HG03565 (cell line): ENCODE data around the gene LHFPL6.

Experiments
- ATAC-seq: cut with Tn5 transposase; IDR thresholded peaks from one replicate; pipeline ENCODE4 v1.9.1; 2021; ENCODE audit warnings: mild to moderate bottlenecking, moderate library complexity; ENCODE audit not compliant: unreplicated experiment

Gene LHFPL6

GRCh38 chr13:39596176-39596575 is 6.8 kb downstream of the LHFPL6 start:
- ATAC-seq, result no peak

GRCh38 chr13:39590466-39591036 is 12.4 kb downstream of the LHFPL6 start:
- no peak for ATAC-seq

GRCh38 chr13:39588384-39588783 is 14.6 kb downstream of the LHFPL6 start:
- no peak for ATAC-seq

- no peak for ATAC-seq
Measured at GRCh38 chr13:39587939-39588338, 15.1 kb downstream of the LHFPL6 start.

- no peak for ATAC-seq
Measured at GRCh38 chr13:39586958-39587605, 15.9 kb downstream of the LHFPL6 start.

- ATAC-seq, result no peak
Measured at GRCh38 chr13:39586151-39586550, 16.8 kb downstream of the LHFPL6 start.

- ATAC-seq, result no peak
Measured at GRCh38 chr13:39585219-39585618, 17.8 kb downstream of the LHFPL6 start.

- no peak for ATAC-seq
Measured at GRCh38 chr13:39580881-39581575, 22.0 kb downstream of the LHFPL6 start.

- ATAC-seq, result no peak
Measured at GRCh38 chr13:39578821-39579291, 24.1 kb downstream of the LHFPL6 start.

GRCh38 chr13:39577838-39578491 is 25.0 kb downstream of the LHFPL6 start:
- no peak for ATAC-seq

- ATAC-seq, result no peak
Measured at GRCh38 chr13:39577203-39577602, 25.8 kb downstream of the LHFPL6 start.

GRCh38 chr13:39575641-39576238 is 27.3 kb downstream of the LHFPL6 start:
- no peak for ATAC-seq

- ATAC-seq, result no peak
Measured at GRCh38 chr13:39571502-39572092, 31.4 kb downstream of the LHFPL6 start.

GRCh38 chr13:39567569-39567968 is 35.4 kb downstream of the LHFPL6 start:
- ATAC-seq, result no peak

- no peak for ATAC-seq
Measured at GRCh38 chr13:39566216-39566869, 36.6 kb downstream of the LHFPL6 start.

- ATAC-seq, result no peak
Measured at GRCh38 chr13:39565036-39565949, 37.7 kb downstream of the LHFPL6 start.

GRCh38 chr13:39563470-39563735 is 39.6 kb downstream of the LHFPL6 start:
- no peak for ATAC-seq

- no peak for ATAC-seq
Measured at GRCh38 chr13:39561971-39562370, 41.0 kb downstream of the LHFPL6 start.

GRCh38 chr13:39559847-39560246 is 43.1 kb downstream of the LHFPL6 start:
- ATAC-seq, result no peak
